Measurements from ENCODE around the gene FAM83C. TPM values are rescaled to one million over a fixed set of nuclear protein-coding genes. Genes with fewer than 3 reads are reported as not detected.

FAM83C gene
- polyA plus RNA-seq, 3 donors, result not detected

GRCh38 chr20:35326740-35327073 is 34.5 kb upstream of the FAM83C start:
- DNase-seq, result no peak
- 88% methylated on average over 2 of the region's 3 CpGs for WGBS (ENCODE audit: insufficient coverage)
- peaks cover 20 to 25% of the 10 kb centered on the region in 2 donors for H3K4me1 ChIP-seq (ENCODE audit: control insufficient read depth in 1 of 2, insufficient read depth in 2 of 2, low read length in 2 of 2)
- no peaks in the 10 kb centered on the region for H3K9me3 ChIP-seq (replicated peaks in 1 of 2; ENCODE audit: control insufficient read depth in 1 of 2, insufficient read depth in 1 of 2, low read length in 2 of 2)
- no peak overlapping the region for H3K4me2 ChIP-seq (replicated peaks; ENCODE audit: extremely low read depth, low read length, poor library complexity, severe bottlenecking)
- no peaks in the 10 kb centered on the region for H4K20me1 ChIP-seq (ENCODE audit: insufficient read depth, low read length)
- no peak overlapping the region for H2AFZ ChIP-seq (ENCODE audit: insufficient read depth, low read depth, low read length, poor library complexity, severe bottlenecking)
- H3K27me3 ChIP-seq (ENCODE audit: control insufficient read depth in 2 of 2, insufficient read depth in 2 of 2, low read length in 2 of 2), result no peaks in the 10 kb centered on the region
- intact Hi-C loops (cut with micrococcal nuclease), result no loop called here
- peak overlapping the region in 1 of 7 donors; percentile 78 for H3K27ac Mint-ChIP-seq
- H3K4me1 Mint-ChIP-seq, result peaks cover 28% of the 10 kb centered on the region
- peak overlapping the region in 1 of 2 donors; percentile 46 for H3K27ac ChIP-seq (ENCODE audit: low read depth in 1 of 2, low read length in 2 of 2)
- H3K36me3 ChIP-seq (replicated peaks in 1 of 2; ENCODE audit: control insufficient read depth in 1 of 2, insufficient read depth in 2 of 2, low read length in 2 of 2), result peaks cover 3 to 6% of the 10 kb centered on the region in 2 donors
- H3K27me3 Mint-ChIP-seq (ENCODE audit: low read depth in 3 of 3), result peaks cover 0 to 2% (median 0%) of the 10 kb centered on the region in 3 donors
- no peak overlapping the region for H3K4me3 Mint-ChIP-seq
- H3K9ac ChIP-seq (ENCODE audit: insufficient read depth, low read length, poor library complexity, severe bottlenecking), result no peak overlapping the region
- no peak for TF ChIP-seq CTCF (IDR thresholded peaks at IDR 0.05)
- no peak overlapping the region for H3K4me3 ChIP-seq (replicated peaks in 1 of 3; ENCODE audit: low read depth in 2 of 3, low read length in 3 of 3)
- H3K9me3 Mint-ChIP-seq, result no peaks in the 10 kb centered on the region
- H3K79me2 ChIP-seq (ENCODE audit: insufficient read depth, low read length), result no peaks in the 10 kb centered on the region
- peaks cover 12% of the 10 kb centered on the region in 2 donors for H3K36me3 Mint-ChIP-seq

- peak overlapping the region; percentile 48 to 80 (median 66) for H3K27ac Mint-ChIP-seq
Observed at GRCh38 chr20:35326021-35326739, 34.0 kb upstream of the FAM83C start.

More at GRCh38 chr20:35326021-35326739, 34.0 kb upstream of the FAM83C start:
- Histone ChIP-seq H3K9me3 (replicated peaks in 1 of 2; ENCODE audit: control insufficient read depth in 1 of 2, insufficient read depth in 1 of 2, low read length in 2 of 2) (no peaks in the 10 kb centered on the region), H3K4me1 (ENCODE audit: control insufficient read depth in 1 of 2, insufficient read depth in 2 of 2, low read length in 2 of 2) (peaks cover 20 to 25% of the 10 kb centered on the region in 2 donors), H2AFZ (ENCODE audit: insufficient read depth, low read depth, low read length, poor library complexity, severe bottlenecking) (peak overlapping the region; percentile 22), H3K27me3 (ENCODE audit: control insufficient read depth in 2 of 2, insufficient read depth in 2 of 2, low read length in 2 of 2) (no peaks in the 10 kb centered on the region), H3K36me3 (replicated peaks in 1 of 2; ENCODE audit: control insufficient read depth in 1 of 2, insufficient read depth in 2 of 2, low read length in 2 of 2) (peaks cover 3 to 8% of the 10 kb centered on the region in 2 donors), H3K9ac (ENCODE audit: insufficient read depth, low read length, poor library complexity, severe bottlenecking) (no peak overlapping the region), H3K4me2 (replicated peaks; ENCODE audit: extremely low read depth, low read length, poor library complexity, severe bottlenecking) (no peak overlapping the region), H4K20me1 (ENCODE audit: insufficient read depth, low read length) (no peaks in the 10 kb centered on the region), H3K79me2 (ENCODE audit: insufficient read depth, low read length) (no peaks in the 10 kb centered on the region), H3K27ac (ENCODE audit: low read depth in 1 of 2, low read length in 2 of 2) (peak overlapping the region in 1 of 2 donors; percentile 46), H3K4me3 (replicated peaks in 1 of 3; ENCODE audit: low read depth in 2 of 3, low read length in 3 of 3) (no peak overlapping the region)
- H3K4me1 Mint-ChIP-seq, result peaks cover 28% of the 10 kb centered on the region
- peaks cover 12% of the 10 kb centered on the region in 2 donors for H3K36me3 Mint-ChIP-seq
- intact Hi-C loops (cut with micrococcal nuclease), result no loop called here
- no peak overlapping the region for H3K4me3 Mint-ChIP-seq
- peaks cover 0 to 2% (median 0%) of the 10 kb centered on the region in 3 donors for H3K27me3 Mint-ChIP-seq (ENCODE audit: low read depth in 3 of 3)
- no peak for TF ChIP-seq CTCF (IDR thresholded peaks at IDR 0.05)
- no peaks in the 10 kb centered on the region for H3K9me3 Mint-ChIP-seq
- peak in 2 of 3 donors; percentile 21 to 23 for DNase-seq
- WGBS (ENCODE audit: insufficient coverage), result 62% methylated on average over 10 of the region's 11 CpGs
